Neural cell (in vitro differentiated cells): ENCODE measurements around the gene NCKAP1. TPM values are rescaled to one million over a fixed set of nuclear protein-coding genes. Genes with fewer than 3 reads are reported as not detected.

Experiments used
- H2AFZ ChIP-seq: fragments of 200-600, 300-800 bp; sonication (generic), shearing (Covaris generic); 2 replicates; pipeline ENCODE4 v1.6.0; 2014; ENCODE audit warnings: low read depth, mild to moderate bottlenecking, antibody characterized with exemption, low read length, moderate library complexity
- H3F3A ChIP-seq: fragments of 200-600 bp; shearing (Covaris generic); 2 replicates; pipeline ENCODE4 v1.6.1; 2016; ENCODE audit warnings: mild to moderate bottlenecking, moderate library complexity, mixed read lengths, antibody characterized with exemption, low read length; ENCODE audit not compliant: insufficient read depth, poor library complexity, severe bottlenecking
- H3K27ac ChIP-seq: fragments of 200-600, 300-800 bp; sonication (generic), shearing (Covaris generic); 2 replicates; pipeline ENCODE4 v1.5.1; 2014; ENCODE audit warnings: mild to moderate bottlenecking, low read length, moderate library complexity
- H3K27me3 ChIP-seq: fragments of 300-800, 200-600 bp; sonication (generic), shearing (Covaris generic); 2 replicates; pipeline ENCODE4 v1.6.0; 2014; ENCODE audit warnings: mild to moderate bottlenecking, low read depth, low read length, moderate library complexity; ENCODE audit not compliant: insufficient read depth
- H3K36me3 ChIP-seq: fragments of 300-800, 200-600 bp; sonication (generic), shearing (Covaris generic); 2 replicates; pipeline ENCODE4 v1.5.1; 2014; ENCODE audit warnings: mild to moderate bottlenecking, antibody characterized with exemption, low read length, moderate library complexity; ENCODE audit not compliant: insufficient read depth
- H3K4me2 ChIP-seq: fragments of 300-800, 200-600 bp; sonication (generic), shearing (Covaris generic); 2 replicates; pipeline ENCODE4 v1.6.0; 2014; ENCODE audit warnings: mild to moderate bottlenecking, low read length
- H3K4me3 ChIP-seq: fragments of 300-800, 200-600 bp; sonication (generic), shearing (Covaris generic); 2 replicates; pipeline ENCODE4 v1.5.1; 2014; ENCODE audit warnings: mild to moderate bottlenecking, low read length, moderate library complexity
- H3K79me2 ChIP-seq: fragments of 200-600 bp; shearing (Covaris generic); replicated peaks from 2 replicates; pipeline ENCODE4 v1.6.0; 2014; ENCODE audit warnings: mild to moderate bottlenecking, low read length, moderate library complexity; ENCODE audit not compliant: insufficient read depth
- H3K9ac ChIP-seq: fragments of 300-800, 200-600 bp; sonication (generic), shearing (Covaris generic); 2 replicates; pipeline ENCODE4 v1.6.1; 2016; ENCODE audit warnings: mild to moderate bottlenecking, low read length, mixed read lengths
- H3K9me2 ChIP-seq: fragments of 200-600 bp; shearing (Covaris generic); 2 replicates; pipeline ENCODE4 v1.6.1; 2016; ENCODE audit warnings: mild to moderate bottlenecking, low read length, mixed read lengths; ENCODE audit not compliant: insufficient read depth
- H3K9me3 ChIP-seq: fragments of 200-600, 300-800 bp; sonication (generic), shearing (Covaris generic); 2 replicates; pipeline ENCODE4 v1.6.1; 2016; ENCODE audit warnings: mild to moderate bottlenecking, mixed run types, low read length, moderate library complexity, mixed read lengths
- H4K20me1 ChIP-seq: fragments of 200-600 bp; shearing (Covaris generic); 2 replicates; pipeline ENCODE4 v1.6.1; 2016; ENCODE audit warnings: mild to moderate bottlenecking, mixed run types; ENCODE audit not compliant: insufficient read depth
- CTCF ChIP-seq: fragments of 450-650 bp; IDR thresholded peaks from 2 replicates; pipeline ENCODE4 v1.5.1; 2014; ENCODE audit warnings: antibody characterized with exemption, mild to moderate bottlenecking, moderate library complexity; ENCODE audit not compliant: poor library complexity, severe bottlenecking
- EP300 ChIP-seq: fragments of 450-650 bp; conservative IDR thresholded peaks from 2 replicates; pipeline ENCODE4 v1.6.1; 2014; ENCODE audit warnings: antibody characterized with exemption, mild to moderate bottlenecking, moderate library complexity; ENCODE audit not compliant: poor library complexity, severe bottlenecking
- EZH2 ChIP-seq: fragments of 200-600, 300-800 bp; shearing (Covaris generic), sonication (generic); IDR thresholded peaks from 2 replicates; pipeline ENCODE4 v1.6.1; 2014; ENCODE audit warnings: antibody characterized with exemption, low read length, borderline replicate concordance, mild to moderate bottlenecking; ENCODE audit not compliant: insufficient read depth, poor library complexity, severe bottlenecking
- MXI1 ChIP-seq: fragments of 450-650 bp; conservative IDR thresholded peaks from 2 replicates; pipeline ENCODE4 v1.6.1; 2014; ENCODE audit warnings: antibody characterized with exemption, mild to moderate bottlenecking; ENCODE audit not compliant: poor library complexity, severe bottlenecking
- POLR2AphosphoS5 ChIP-seq: IDR thresholded peaks from 2 replicates; pipeline ENCODE4 v1.6.1; 2012
- RAD21 ChIP-seq: fragments of 450-650 bp; conservative IDR thresholded peaks from 2 replicates; pipeline ENCODE4 v1.6.1; 2014; ENCODE audit warnings: antibody characterized with exemption, mild to moderate bottlenecking, moderate library complexity
- REST ChIP-seq: IDR thresholded peaks from 2 replicates; pipeline ENCODE4 v1.6.1; 2012; ENCODE audit warnings: borderline replicate concordance
- SMC3 ChIP-seq: fragments of 450-650 bp; conservative IDR thresholded peaks from 2 replicates; pipeline ENCODE4 v1.6.1; 2014; ENCODE audit warnings: antibody characterized with exemption, mild to moderate bottlenecking, moderate library complexity; ENCODE audit not compliant: poor library complexity
- TAF1 ChIP-seq: IDR thresholded peaks from 2 replicates; pipeline ENCODE4 v1.6.1; 2012; ENCODE audit warnings: low read depth
- polyA plus RNA-seq: library from polyadenylated mRNA; depleted of rRNA; stranded (reverse); fragments of >200 nt; gene quantifications from 2 replicates; pipeline ENCODE4 v1.2.3, GENCODE V29; 2014

The NCKAP1 gene
- polyA plus RNA-seq, 1 donor from 2014 or later: 124 TPM

GRCh38 chr2:183011743-183012142, 26.5 kb downstream of the NCKAP1 start:
- Histone ChIP-seq H4K20me1 (no peaks in the 10 kb centered on the region), H2AFZ (no peak overlapping the region), H3K9me2 (no peaks in the 10 kb centered on the region), H3K36me3 (no peaks in the 10 kb centered on the region), H3K4me2 (no peak overlapping the region), H3K27me3 (no peaks in the 10 kb centered on the region), H3K79me2 (peaks cover 51% of the 10 kb centered on the region), H3F3A (no peaks in the 10 kb centered on the region), H3K9ac (no peak overlapping the region), H3K4me3 (no peak overlapping the region), H3K27ac (no peak overlapping the region), H3K9me3 (no peaks in the 10 kb centered on the region)
- no peak for TF ChIP-seq MXI1
- no peak for TF ChIP-seq RAD21
- TF ChIP-seq SMC3: no peak
- TF ChIP-seq CTCF: no peak
- TF ChIP-seq REST: no peak
- no peak for TF ChIP-seq POLR2AphosphoS5
- TF ChIP-seq TAF1: no peak
- no peak for TF ChIP-seq EP300
- no peak for TF ChIP-seq EZH2

- Histone ChIP-seq H2AFZ (no peak overlapping the region), H3K36me3 (no peaks in the 10 kb centered on the region), H3K4me3 (no peak overlapping the region), H3F3A (no peaks in the 10 kb centered on the region), H3K4me2 (no peak overlapping the region), H3K27ac (no peak overlapping the region), H3K9me2 (no peaks in the 10 kb centered on the region), H4K20me1 (no peaks in the 10 kb centered on the region), H3K9me3 (no peaks in the 10 kb centered on the region), H3K9ac (no peak overlapping the region), H3K79me2 (peaks cover 35% of the 10 kb centered on the region), H3K27me3 (no peaks in the 10 kb centered on the region)
- TF ChIP-seq MXI1 (no peak), EP300 (no peak), SMC3 (no peak), EZH2 (no peak), POLR2AphosphoS5 (no peak), TAF1 (no peak), RAD21 (no peak), CTCF (no peak), REST (no peak)
Measured at GRCh38 chr2:183010112-183010511, 28.1 kb downstream of the NCKAP1 start.
